Measurements from ENCODE around the gene BUD23.
"Not testable (repeated sequence)": the region's sequence is repeated elsewhere in the genome, so short reads cannot be mapped to it uniquely, and the experiment has no call there.

Gene BUD23

GRCh38 chr7:73683056-73683787, at the start of gene BUD23, which contains the start of gene DNAJC30:
BUD23 (plus strand) TSS chr7:73683597; CDS start chr7:73683626, 29 bp downstream.
DNAJC30 (minus strand) TSS chr7:73683453; CDS start chr7:73683423, 30 bp downstream.
- peak; percentile 70 for DNase-seq

GRCh38 chr7:73633844-73634243, 49.6 kb upstream of the BUD23 start:
- DNase-seq, result no peak

GRCh38 chr7:73635428-73636200, 47.8 kb upstream of the BUD23 start:
- DNase-seq, result no peak

- no peak for DNase-seq
Observed at GRCh38 chr7:73638911-73639310, 44.5 kb upstream of the BUD23 start.

- DNase-seq, result no peak
Observed at GRCh38 chr7:73642834-73643233, 40.6 kb upstream of the BUD23 start.

GRCh38 chr7:73644688-73645286, 38.6 kb upstream of the BUD23 start:
- DNase-seq, result no peak

- DNase-seq, result no peak
Observed at GRCh38 chr7:73645643-73646174, 37.7 kb upstream of the BUD23 start.

GRCh38 chr7:73646785-73647724, 36.3 kb upstream of the BUD23 start:
- no peak for DNase-seq

- DNase-seq, result no peak
Observed at GRCh38 chr7:73647725-73648592, 35.4 kb upstream of the BUD23 start.

- no peak for DNase-seq
Observed at GRCh38 chr7:73648593-73649332, 34.6 kb upstream of the BUD23 start.

- DNase-seq, result no peak
Observed at GRCh38 chr7:73649576-73649975, 33.8 kb upstream of the BUD23 start.

GRCh38 chr7:73650524-73650923, 32.9 kb upstream of the BUD23 start:
- no peak for DNase-seq

GRCh38 chr7:73652541-73652949, 30.9 kb upstream of the BUD23 start:
- DNase-seq, result no peak

- DNase-seq, result not testable (repeated sequence)
Observed at GRCh38 chr7:73655309-73655708, 28.1 kb upstream of the BUD23 start.

GRCh38 chr7:73659983-73660382, 23.4 kb upstream of the BUD23 start:
- DNase-seq, result no peak

- DNase-seq, result not testable (repeated sequence)
Observed at GRCh38 chr7:73660594-73660993, 22.8 kb upstream of the BUD23 start.

GRCh38 chr7:73663033-73663432, 20.4 kb upstream of the BUD23 start:
- DNase-seq, result no peak

GRCh38 chr7:73667344-73668102, 15.9 kb upstream of the BUD23 start, which contains the start of gene VPS37D:
VPS37D (plus strand) TSS chr7:73667831; CDS start chr7:73667959, 128 bp downstream.
- peak; percentile 85 for DNase-seq

GRCh38 chr7:73668103-73668885, 15.1 kb upstream of the BUD23 start:
- DNase-seq, result no peak

Measured in 8988T (cell line).